OCI-LY1 (cell line): Measurements from ENCODE around the gene NECTIN1.

Experiments used
- H2AFZ ChIP-seq: fragments of 200-600 bp; sonication (generic), shearing (Covaris generic); 2 replicates; pipeline ENCODE4 v1.6.0; 2014; ENCODE audit warnings: antibody characterized with exemption, mild to moderate bottlenecking, low read length
- H3F3A ChIP-seq: fragments of 200-600 bp; sonication (generic), shearing (Covaris generic); 2 replicates; pipeline ENCODE4 v1.6.0; 2014; ENCODE audit warnings: mild to moderate bottlenecking, antibody characterized with exemption, low read length, moderate library complexity; ENCODE audit not compliant: insufficient read depth
- H3K27ac ChIP-seq: fragments of 200-600 bp; sonication (generic); 2 replicates; pipeline ENCODE4 v1.5.1; 2014; ENCODE audit warnings: low read length, mixed run types, mild to moderate bottlenecking, low read depth; ENCODE audit not compliant: poor library complexity, severe bottlenecking
- H3K27me3 ChIP-seq: fragments of 200-600 bp; sonication (generic); 2 replicates; pipeline ENCODE4 v1.6.0; 2014; ENCODE audit warnings: antibody characterized with exemption, mild to moderate bottlenecking, low read length, moderate library complexity; ENCODE audit not compliant: insufficient read depth
- H3K36me3 ChIP-seq: fragments of 200-600 bp; sonication (generic); 2 replicates; pipeline ENCODE4 v1.6.1; 2014; ENCODE audit warnings: mild to moderate bottlenecking, antibody characterized with exemption, low read length, moderate library complexity, mixed read lengths; ENCODE audit not compliant: insufficient read depth
- H3K4me1 ChIP-seq: fragments of 200-600 bp; sonication (generic); 2 replicates; pipeline ENCODE4 v1.5.1; 2014; ENCODE audit warnings: mild to moderate bottlenecking, low read length, moderate library complexity; ENCODE audit not compliant: insufficient read depth, severe bottlenecking
- H3K4me2 ChIP-seq: fragments of 200-600 bp; sonication (generic), shearing (Covaris generic); 2 replicates; pipeline ENCODE4 v1.6.1; 2014; ENCODE audit warnings: low read length
- H3K4me3 ChIP-seq: fragments of 200-600 bp; sonication (generic); 2 replicates; pipeline ENCODE4 v1.5.1; 2014; ENCODE audit warnings: low read length, low read depth, mild to moderate bottlenecking, mixed read lengths; ENCODE audit not compliant: poor library complexity, severe bottlenecking
- H3K79me2 ChIP-seq: fragments of 200-600 bp; shearing (Covaris generic); 2 replicates; pipeline ENCODE4 v1.6.1; 2016; ENCODE audit warnings: mixed run types, low read length, mixed read lengths; ENCODE audit not compliant: insufficient read depth
- H3K9ac ChIP-seq: fragments of 200-600 bp; sonication (generic), shearing (Covaris generic); 2 replicates; pipeline ENCODE4 v1.6.1; 2014; ENCODE audit warnings: mild to moderate bottlenecking, low read length, mixed read lengths
- H3K9me2 ChIP-seq: fragments of 200-600 bp; sonication (generic), shearing (Covaris generic); 2 replicates; pipeline ENCODE4 v1.6.1; 2014; ENCODE audit warnings: low read depth, mild to moderate bottlenecking, low read length, mixed read lengths
- H3K9me3 ChIP-seq: fragments of 200-600 bp; shearing (Covaris generic); 2 replicates; pipeline ENCODE4 v1.6.1; 2014; ENCODE audit warnings: low read length, mixed read lengths
- H4K20me1 ChIP-seq: fragments of 200-600 bp; sonication (generic), shearing (Covaris generic); 2 replicates; pipeline ENCODE4 v1.6.0; 2016; ENCODE audit warnings: mild to moderate bottlenecking, low read length; ENCODE audit not compliant: insufficient read depth
- EZH2 ChIP-seq: fragments of 200-600 bp; sonication (generic), shearing (Covaris generic); IDR thresholded peaks from 2 replicates; pipeline ENCODE4 v1.8.0; 2017; ENCODE audit warnings: borderline replicate concordance, mixed run types, mild to moderate bottlenecking, antibody characterized with exemption, low read length, moderate library complexity, mixed read lengths
- TF ChIP-seq, protein P1 (sequence below): fragments of 200-600 bp; sonication (generic), shearing (Covaris generic); IDR thresholded peaks from 2 replicates; pipeline ENCODE4 v1.5.1; 2017; ENCODE audit warnings: mild to moderate bottlenecking, antibody characterized with exemption, low read length, moderate library complexity, mixed read lengths

Gene NECTIN1

GRCh38 chr11:119610836-119611426 lies 118.1 kb downstream of the NECTIN1 start:
- no peaks in the 10 kb centered on the region for H3K9me3 ChIP-seq
- H3K4me2 ChIP-seq, result no peak overlapping the region
- TF ChIP-seq, protein P1, sequence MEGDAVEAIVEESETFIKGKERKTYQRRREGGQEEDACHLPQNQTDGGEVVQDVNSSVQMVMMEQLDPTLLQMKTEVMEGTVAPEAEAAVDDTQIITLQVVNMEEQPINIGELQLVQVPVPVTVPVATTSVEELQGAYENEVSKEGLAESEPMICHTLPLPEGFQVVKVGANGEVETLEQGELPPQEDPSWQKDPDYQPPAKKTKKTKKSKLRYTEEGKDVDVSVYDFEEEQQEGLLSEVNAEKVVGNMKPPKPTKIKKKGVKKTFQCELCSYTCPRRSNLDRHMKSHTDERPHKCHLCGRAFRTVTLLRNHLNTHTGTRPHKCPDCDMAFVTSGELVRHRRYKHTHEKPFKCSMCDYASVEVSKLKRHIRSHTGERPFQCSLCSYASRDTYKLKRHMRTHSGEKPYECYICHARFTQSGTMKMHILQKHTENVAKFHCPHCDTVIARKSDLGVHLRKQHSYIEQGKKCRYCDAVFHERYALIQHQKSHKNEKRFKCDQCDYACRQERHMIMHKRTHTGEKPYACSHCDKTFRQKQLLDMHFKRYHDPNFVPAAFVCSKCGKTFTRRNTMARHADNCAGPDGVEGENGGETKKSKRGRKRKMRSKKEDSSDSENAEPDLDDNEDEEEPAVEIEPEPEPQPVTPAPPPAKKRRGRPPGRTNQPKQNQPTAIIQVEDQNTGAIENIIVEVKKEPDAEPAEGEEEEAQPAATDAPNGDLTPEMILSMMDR, result no peak
- no peak for TF ChIP-seq EZH2
- no peaks in the 10 kb centered on the region for H3F3A ChIP-seq
- no peaks in the 10 kb centered on the region for H3K4me1 ChIP-seq
- no peaks in the 10 kb centered on the region for H3K27me3 ChIP-seq
- no peak overlapping the region for H2AFZ ChIP-seq
- no peak overlapping the region for H3K9ac ChIP-seq
- H3K36me3 ChIP-seq, result no peaks in the 10 kb centered on the region
- H3K9me2 ChIP-seq, result no peaks in the 10 kb centered on the region
- H3K27ac ChIP-seq, result no peak overlapping the region
- H4K20me1 ChIP-seq, result no peaks in the 10 kb centered on the region
- H3K79me2 ChIP-seq, result no peaks in the 10 kb centered on the region
- no peak overlapping the region for H3K4me3 ChIP-seq

GRCh38 chr11:119608781-119609180 lies 120.2 kb downstream of the NECTIN1 start:
- H3K27ac ChIP-seq, result no peak overlapping the region
- H3K79me2 ChIP-seq, result no peaks in the 10 kb centered on the region
- no peaks in the 10 kb centered on the region for H3F3A ChIP-seq
- no peaks in the 10 kb centered on the region for H4K20me1 ChIP-seq
- H3K27me3 ChIP-seq, result no peaks in the 10 kb centered on the region
- TF ChIP-seq EZH2, result no peak
- TF ChIP-seq, protein P1, result no peak
- H3K9me3 ChIP-seq, result no peaks in the 10 kb centered on the region
- no peaks in the 10 kb centered on the region for H3K9me2 ChIP-seq
- H2AFZ ChIP-seq, result no peak overlapping the region
- H3K4me1 ChIP-seq, result no peaks in the 10 kb centered on the region
- H3K9ac ChIP-seq, result no peak overlapping the region
- no peak overlapping the region for H3K4me3 ChIP-seq
- H3K36me3 ChIP-seq, result no peaks in the 10 kb centered on the region
- no peak overlapping the region for H3K4me2 ChIP-seq

DNA sequence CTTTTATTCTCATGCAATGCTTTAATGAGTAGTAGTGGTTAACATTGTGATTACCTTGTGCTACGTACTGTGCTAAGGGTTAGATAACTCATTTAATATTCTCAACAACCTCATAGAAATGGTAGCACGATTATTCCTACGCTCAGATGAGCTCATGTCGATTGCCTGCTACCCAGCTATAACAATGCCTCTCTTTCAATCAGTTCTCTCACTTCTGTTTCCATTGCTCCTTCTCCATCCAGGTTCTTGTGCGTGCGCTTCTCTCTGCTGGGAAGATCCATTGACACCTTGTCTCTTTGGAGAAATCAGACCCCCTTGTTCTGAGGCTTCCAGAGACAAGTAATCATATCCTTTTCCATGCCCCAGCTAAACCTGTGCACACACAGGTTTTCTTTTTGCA lies 120.8 kb downstream of the NECTIN1 start:
- Histone ChIP-seq H3K79me2 (no peaks in the 10 kb centered on the region), H3K36me3 (no peaks in the 10 kb centered on the region), H3K9ac (no peak overlapping the region), H3K27ac (no peak overlapping the region), H4K20me1 (no peaks in the 10 kb centered on the region), H3K9me3 (no peaks in the 10 kb centered on the region), H3K27me3 (no peaks in the 10 kb centered on the region), H3F3A (no peaks in the 10 kb centered on the region), H3K4me2 (no peak overlapping the region), H3K9me2 (no peaks in the 10 kb centered on the region), H3K4me3 (no peak overlapping the region), H2AFZ (no peak overlapping the region), H3K4me1 (no peaks in the 10 kb centered on the region)
- TF ChIP-seq EZH2, result no peak
- TF ChIP-seq, protein P1, result no peak
